Measurements from ENCODE around the gene HLA-DRB1. TPM values are rescaled to one million over a fixed set of nuclear protein-coding genes. Genes with fewer than 3 reads are reported as not detected.

The HLA-DRB1 gene
- total and polyA plus RNA-seq, 5 donors from 2014 or later, result 95.6 to 306 (median 238) TPM

DNA sequence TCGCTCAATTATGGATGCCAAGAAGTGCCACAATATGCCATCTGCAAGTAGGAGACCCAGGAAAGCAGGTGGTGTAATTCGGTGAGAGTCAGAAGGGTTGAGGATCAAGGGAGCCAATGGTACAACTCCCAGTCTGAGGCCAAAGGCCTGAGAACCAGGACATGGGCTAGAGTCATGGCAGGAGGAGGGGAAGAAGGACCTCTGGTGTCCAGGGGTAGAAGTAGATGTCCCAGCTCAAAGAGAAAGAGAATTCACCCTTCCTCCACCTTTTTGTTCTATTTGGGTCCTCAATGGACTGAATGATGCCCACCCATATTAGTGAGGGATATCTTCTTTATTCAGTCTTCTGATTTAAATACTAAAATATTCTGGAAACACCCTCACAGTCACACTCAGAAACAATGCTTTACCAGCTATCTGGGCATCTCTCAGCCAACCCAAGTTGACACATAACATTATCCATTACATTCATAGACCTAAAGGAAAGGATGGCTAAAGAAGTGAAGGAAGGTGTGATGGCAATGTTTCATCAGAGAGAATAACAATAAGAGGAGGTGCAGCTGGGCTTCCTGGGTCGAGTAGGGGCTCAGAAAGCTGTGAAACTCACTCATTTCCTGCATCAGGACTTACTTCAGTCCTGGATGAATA lies 26.4 kb upstream of the HLA-DRB1 start:
- Mint-ChIP-seq H3K36me3 (no peaks in the 10 kb centered on the region), H3K4me3 (no peak overlapping the region), H3K9me3 (peaks cover 0 to 9% (median 2%) of the 10 kb centered on the region in 7 donors), H3K27me3 (no peaks in the 10 kb centered on the region), H3K27ac (peak overlapping the region in 2 of 3 donors; percentile 60 to 84), H3K4me1 (peaks cover 5 to 12% (median 8%) of the 10 kb centered on the region in 4 donors)
- no peaks in the 10 kb centered on the region for H3K9me3 ChIP-seq (ENCODE audit: control insufficient read depth in 2 of 2, low read length in 2 of 2)
- DNase-seq (no peak), ATAC-seq (ENCODE audit: low read depth in 2 of 2) (no peak)
- no peaks in the 10 kb centered on the region for H3K27me3 ChIP-seq (ENCODE audit: control insufficient read depth, insufficient read depth, low read length)
- no peak overlapping the region for H3K27ac ChIP-seq (ENCODE audit: insufficient read depth, low read length, poor library complexity, severe bottlenecking)
- H3K36me3 ChIP-seq (ENCODE audit: control insufficient read depth, insufficient read depth, low read length), result no peaks in the 10 kb centered on the region
- H3K4me3 ChIP-seq (ENCODE audit: low read depth, low read length), result no peak overlapping the region
- H3K4me1 ChIP-seq (ENCODE audit: control insufficient read depth, insufficient read depth, low read length, poor library complexity, severe bottlenecking), result peaks cover 1% of the 10 kb centered on the region

DNA sequence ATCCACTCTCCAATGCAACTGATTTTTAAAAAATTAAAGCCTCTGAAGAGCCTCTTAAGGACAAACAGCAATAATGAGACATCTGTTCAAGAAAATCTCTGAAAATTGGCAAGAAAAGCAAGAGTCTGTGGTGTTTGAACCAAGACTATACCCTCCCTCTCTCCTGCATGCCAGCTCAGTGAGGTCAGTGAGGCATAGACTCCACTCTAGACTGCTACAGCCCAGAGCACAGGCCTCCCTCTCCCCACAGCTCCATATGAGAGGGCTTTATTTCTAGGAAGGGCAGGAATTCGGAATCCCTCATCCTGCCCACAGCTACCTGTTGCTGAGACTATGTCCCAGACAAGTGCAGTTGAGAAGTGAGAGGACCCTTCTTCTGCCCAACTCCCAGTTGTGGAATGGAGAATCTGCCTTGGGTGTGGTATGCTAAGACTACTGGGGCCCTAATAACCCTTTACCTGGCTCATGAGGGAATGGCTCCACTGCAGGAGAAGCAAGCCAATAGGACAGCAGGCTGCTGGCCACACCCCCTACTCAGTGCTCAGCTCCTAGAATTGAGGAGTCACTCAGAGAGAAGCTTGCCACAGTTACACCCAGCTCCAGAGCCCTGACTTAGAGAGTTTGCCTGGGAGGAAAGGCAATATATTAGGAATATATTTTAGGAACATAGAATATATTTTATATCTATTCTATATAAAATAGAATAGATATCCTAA lies 24.9 kb upstream of the HLA-DRB1 start:
- H3K27ac Mint-ChIP-seq, result no peak overlapping the region
- Histone ChIP-seq H3K4me3 (ENCODE audit: low read depth, low read length) (no peak overlapping the region), H3K4me1 (ENCODE audit: control insufficient read depth, insufficient read depth, low read length, poor library complexity, severe bottlenecking) (peaks cover 7% of the 10 kb centered on the region), H3K9me3 (ENCODE audit: control insufficient read depth in 2 of 2, low read length in 2 of 2) (no peaks in the 10 kb centered on the region), H3K36me3 (ENCODE audit: control insufficient read depth, insufficient read depth, low read length) (no peaks in the 10 kb centered on the region), H3K27ac (ENCODE audit: insufficient read depth, low read length, poor library complexity, severe bottlenecking) (no peak overlapping the region), H3K27me3 (ENCODE audit: control insufficient read depth, insufficient read depth, low read length) (no peaks in the 10 kb centered on the region)
- H3K27me3 Mint-ChIP-seq, result no peaks in the 10 kb centered on the region
- DNase-seq (no peak), ATAC-seq (ENCODE audit: low read depth in 2 of 2) (no peak)
- H3K36me3 Mint-ChIP-seq, result no peaks in the 10 kb centered on the region
- peaks cover 0 to 9% (median 2%) of the 10 kb centered on the region in 7 donors for H3K9me3 Mint-ChIP-seq
- H3K4me1 Mint-ChIP-seq, result peaks cover 1 to 11% (median 7%) of the 10 kb centered on the region in 4 donors
- no peak overlapping the region for H3K4me3 Mint-ChIP-seq

- peak overlapping the region in 1 of 3 donors; percentile 10 for H3K27ac Mint-ChIP-seq
- H3K36me3 ChIP-seq (ENCODE audit: control insufficient read depth, insufficient read depth, low read length), result no peaks in the 10 kb centered on the region
- H3K27me3 ChIP-seq (ENCODE audit: control insufficient read depth, insufficient read depth, low read length), result no peaks in the 10 kb centered on the region
- ATAC-seq (ENCODE audit: low read depth in 2 of 2), result no peak
- H3K27ac ChIP-seq (ENCODE audit: insufficient read depth, low read length, poor library complexity, severe bottlenecking), result no peak overlapping the region
- peaks cover 0 to 11% (median 7%) of the 10 kb centered on the region in 4 donors for H3K4me1 Mint-ChIP-seq
- H3K27me3 Mint-ChIP-seq, result no peaks in the 10 kb centered on the region
- no peak overlapping the region for H3K4me3 ChIP-seq (ENCODE audit: low read depth, low read length)
- H3K4me1 ChIP-seq (ENCODE audit: control insufficient read depth, insufficient read depth, low read length, poor library complexity, severe bottlenecking), result peaks cover 7% of the 10 kb centered on the region
- H3K36me3 Mint-ChIP-seq, result no peaks in the 10 kb centered on the region
- H3K9me3 Mint-ChIP-seq, result peaks cover 0 to 9% (median 2%) of the 10 kb centered on the region in 7 donors
- H3K9me3 ChIP-seq (ENCODE audit: control insufficient read depth in 2 of 2, low read length in 2 of 2), result no peaks in the 10 kb centered on the region
- DNase-seq, result no peak
- no peak overlapping the region for H3K4me3 Mint-ChIP-seq
Observed at GRCh38 chr6:32613475-32613874, 23.8 kb upstream of the HLA-DRB1 start.

DNA sequence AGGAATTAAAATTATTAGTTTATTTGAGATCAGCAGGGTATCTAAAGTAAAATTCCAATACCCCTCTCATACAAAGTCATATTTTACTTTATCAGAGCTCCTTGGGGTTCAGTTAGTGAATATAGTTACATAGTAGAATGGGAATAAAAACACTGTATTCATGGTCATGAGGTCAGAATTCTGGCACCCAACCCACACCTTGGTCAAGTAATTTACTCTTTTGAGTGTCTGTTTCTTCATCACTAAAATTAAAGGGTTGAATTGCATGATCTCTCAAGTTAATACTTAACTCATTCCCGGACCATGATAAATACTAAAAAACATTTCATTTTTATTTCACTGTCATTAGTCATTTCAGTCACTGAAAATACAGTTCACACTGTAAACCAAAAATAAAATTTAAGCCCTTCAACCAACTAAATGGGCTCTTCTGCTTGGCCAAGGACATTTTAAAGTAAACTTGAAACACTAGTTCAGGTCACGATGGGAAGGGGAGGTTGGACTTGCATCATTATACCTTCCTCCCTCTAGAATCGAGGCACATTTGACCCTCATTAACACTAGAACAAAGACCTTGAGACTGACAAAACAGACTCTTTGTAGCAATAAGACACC lies 21.1 kb upstream of the HLA-DRB1 start:
- H3K27ac Mint-ChIP-seq, result peak overlapping the region in 1 of 3 donors; percentile 17
- H3K27ac ChIP-seq (ENCODE audit: insufficient read depth, low read length, poor library complexity, severe bottlenecking), result peak overlapping the region; percentile 93
- H3K9me3 Mint-ChIP-seq, result peaks cover 0 to 3% (median 0%) of the 10 kb centered on the region in 7 donors

GRCh38 chr6:32609731-32610640 lies 20.3 kb upstream of the HLA-DRB1 start:
- Mint-ChIP-seq H3K9me3 (peaks cover 0 to under 1% (median 0%) of the 10 kb centered on the region in 7 donors), H3K4me3 (peak overlapping the region in 1 of 4 donors; percentile 5)
- H3K4me3 ChIP-seq (ENCODE audit: low read depth, low read length), result peak overlapping the region; percentile 77

More for the DNA sequence above, 21.1 kb upstream of the HLA-DRB1 start:
- peaks cover 7% of the 10 kb centered on the region for H3K4me1 ChIP-seq (ENCODE audit: control insufficient read depth, insufficient read depth, low read length, poor library complexity, severe bottlenecking)
- peak overlapping the region; percentile 77 for H3K4me3 ChIP-seq (ENCODE audit: low read depth, low read length)
- DNase-seq (no peak), ATAC-seq (ENCODE audit: low read depth in 2 of 2) (no peak)
- H3K27me3 ChIP-seq (ENCODE audit: control insufficient read depth, insufficient read depth, low read length), result no peaks in the 10 kb centered on the region
- H3K27me3 Mint-ChIP-seq, result no peaks in the 10 kb centered on the region
- H3K36me3 Mint-ChIP-seq, result no peaks in the 10 kb centered on the region
- H3K4me3 Mint-ChIP-seq, result peak overlapping the region in 1 of 4 donors; percentile 5
- peaks cover 0 to 8% (median 6%) of the 10 kb centered on the region in 4 donors for H3K4me1 Mint-ChIP-seq
- H3K9me3 ChIP-seq (ENCODE audit: control insufficient read depth in 2 of 2, low read length in 2 of 2), result no peaks in the 10 kb centered on the region
- no peaks in the 10 kb centered on the region for H3K36me3 ChIP-seq (ENCODE audit: control insufficient read depth, insufficient read depth, low read length)

GRCh38 chr6:32609391-32609730 lies 19.7 kb upstream of the HLA-DRB1 start:
- Histone ChIP-seq H3K27ac (ENCODE audit: insufficient read depth, low read length, poor library complexity, severe bottlenecking) (peak overlapping the region; percentile 93), H3K4me3 (ENCODE audit: low read depth, low read length) (peak overlapping the region; percentile 77), H3K4me1 (ENCODE audit: control insufficient read depth, insufficient read depth, low read length, poor library complexity, severe bottlenecking) (peaks cover 7% of the 10 kb centered on the region), H3K36me3 (ENCODE audit: control insufficient read depth, insufficient read depth, low read length) (no peaks in the 10 kb centered on the region), H3K27me3 (ENCODE audit: control insufficient read depth, insufficient read depth, low read length) (no peaks in the 10 kb centered on the region), H3K9me3 (ENCODE audit: control insufficient read depth in 2 of 2, low read length in 2 of 2) (no peaks in the 10 kb centered on the region)
- Mint-ChIP-seq H3K9me3 (no peaks in the 10 kb centered on the region), H3K4me3 (peak overlapping the region in 1 of 4 donors; percentile 3), H3K27ac (no peak overlapping the region), H3K27me3 (no peaks in the 10 kb centered on the region), H3K36me3 (no peaks in the 10 kb centered on the region), H3K4me1 (peaks cover 0 to 12% (median 10%) of the 10 kb centered on the region in 4 donors)
- ATAC-seq (ENCODE audit: low read depth in 2 of 2) (no peak), DNase-seq (no peak)

More at GRCh38 chr6:32609731-32610640, 20.3 kb upstream of the HLA-DRB1 start:
- H3K4me1 ChIP-seq (ENCODE audit: control insufficient read depth, insufficient read depth, low read length, poor library complexity, severe bottlenecking), result peaks cover 7% of the 10 kb centered on the region
- ATAC-seq (ENCODE audit: low read depth in 2 of 2) (peak; percentile 93 to 98), DNase-seq (peak; percentile 70 to 95 (median 72))
- peak overlapping the region; percentile 93 for H3K27ac ChIP-seq (ENCODE audit: insufficient read depth, low read length, poor library complexity, severe bottlenecking)
- H3K9me3 ChIP-seq (ENCODE audit: control insufficient read depth in 2 of 2, low read length in 2 of 2), result no peaks in the 10 kb centered on the region
- H3K27ac Mint-ChIP-seq, result no peak overlapping the region
- H3K27me3 ChIP-seq (ENCODE audit: control insufficient read depth, insufficient read depth, low read length), result no peaks in the 10 kb centered on the region
- no peaks in the 10 kb centered on the region for H3K36me3 Mint-ChIP-seq
- H3K4me1 Mint-ChIP-seq, result peaks cover 0 to 7% (median 4%) of the 10 kb centered on the region in 4 donors
- H3K36me3 ChIP-seq (ENCODE audit: control insufficient read depth, insufficient read depth, low read length), result no peaks in the 10 kb centered on the region
- H3K27me3 Mint-ChIP-seq, result no peaks in the 10 kb centered on the region

GRCh38 chr6:32608362-32608761 lies 18.7 kb upstream of the HLA-DRB1 start:
- no peaks in the 10 kb centered on the region for H3K27me3 ChIP-seq (ENCODE audit: control insufficient read depth, insufficient read depth, low read length)
- H3K4me3 ChIP-seq (ENCODE audit: low read depth, low read length), result no peak overlapping the region
- no peaks in the 10 kb centered on the region for H3K9me3 ChIP-seq (ENCODE audit: control insufficient read depth in 2 of 2, low read length in 2 of 2)
- Mint-ChIP-seq H3K27me3 (no peaks in the 10 kb centered on the region), H3K9me3 (peaks cover 0 to 4% (median 0%) of the 10 kb centered on the region in 7 donors), H3K4me1 (peaks cover 0 to 17% (median 17%) of the 10 kb centered on the region in 4 donors), H3K4me3 (no peak overlapping the region), H3K27ac (peak overlapping the region in 1 of 3 donors; percentile 57), H3K36me3 (no peaks in the 10 kb centered on the region)
- no peak overlapping the region for H3K27ac ChIP-seq (ENCODE audit: insufficient read depth, low read length, poor library complexity, severe bottlenecking)
- DNase-seq (no peak), ATAC-seq (ENCODE audit: low read depth in 2 of 2) (no peak)
- peaks cover 11% of the 10 kb centered on the region for H3K4me1 ChIP-seq (ENCODE audit: control insufficient read depth, insufficient read depth, low read length, poor library complexity, severe bottlenecking)
- H3K36me3 ChIP-seq (ENCODE audit: control insufficient read depth, insufficient read depth, low read length), result no peaks in the 10 kb centered on the region
